HepG2 (cell line): Measurements from ENCODE around the gene TRIM31.

Source experiments
- CEBPB ChIP-seq: IDR thresholded peaks from 2 replicates; pipeline ENCODE4 v1.6.1; 2011; ENCODE audit warnings: low read depth, low read length, improper control_type of control experiment, borderline replicate concordance
- CHD4 ChIP-seq: fragments of 200-600 bp; sonication (generic); IDR thresholded peaks from 2 replicates; pipeline ENCODE4 v1.7.0; 2017; ENCODE audit warnings: mild to moderate bottlenecking, low read length, borderline replicate concordance
- ETV6 ChIP-seq: sonication (generic); formaldehyde crosslinking; conservative IDR thresholded peaks from 2 replicates; pipeline ENCODE4 v1.4.0; 2020; ENCODE audit warnings: missing genetic modification reagents
- HNRNPUL1 ChIP-seq: fragments of 200-400 bp; formaldehyde crosslinking; IDR thresholded peaks from 2 replicates; pipeline ENCODE4 v1.6.1; 2017; ENCODE audit warnings: low read depth, mild to moderate bottlenecking, low read length, moderate library complexity
- POLR2A ChIP-seq, 2 experiments: IDR thresholded peaks; 2 replicates each; pipeline ENCODE4 v1.6.1; 2011; ENCODE audit warnings: low read depth in 2 of 2, low read length in 2 of 2, mild to moderate bottlenecking in 1 of 2, moderate library complexity in 1 of 2; ENCODE audit not compliant: insufficient read depth in 1 of 2
- SALL1 ChIP-seq: sonication (generic); formaldehyde crosslinking; IDR thresholded peaks from 2 replicates; pipeline ENCODE4 v1.8.0; 2022; ENCODE audit warnings: mild to moderate bottlenecking, missing genetic modification reagents
- TBP ChIP-seq: sonication (generic); formaldehyde crosslinking; IDR thresholded peaks from 2 replicates; pipeline ENCODE4 v1.5.0; 2020; ENCODE audit warnings: missing genetic modification reagents
- TF ChIP-seq, protein P1 (sequence below): sonication (generic); formaldehyde crosslinking; IDR thresholded peaks from 2 replicates; pipeline ENCODE4 v1.5.0; 2020; ENCODE audit warnings: mild to moderate bottlenecking, missing genetic modification reagents, moderate library complexity

DNA sequence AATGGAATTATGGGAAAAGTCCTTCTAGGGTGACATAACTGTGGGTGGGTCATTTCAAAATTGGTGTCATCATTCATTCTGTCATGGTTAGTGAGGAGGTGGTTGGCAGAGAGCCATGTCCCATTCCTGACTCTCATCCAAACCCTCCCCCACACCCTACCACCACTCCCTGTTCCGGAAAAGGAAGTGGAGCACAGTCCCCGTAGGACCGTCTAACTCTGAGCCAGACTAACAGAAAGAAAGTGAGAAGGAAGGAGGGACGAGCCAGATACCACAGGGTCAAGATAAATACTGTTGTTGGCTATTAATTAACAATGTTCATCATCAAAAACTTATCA, 43.3 kb upstream of the TRIM31 start:
- TF ChIP-seq, protein P1, sequence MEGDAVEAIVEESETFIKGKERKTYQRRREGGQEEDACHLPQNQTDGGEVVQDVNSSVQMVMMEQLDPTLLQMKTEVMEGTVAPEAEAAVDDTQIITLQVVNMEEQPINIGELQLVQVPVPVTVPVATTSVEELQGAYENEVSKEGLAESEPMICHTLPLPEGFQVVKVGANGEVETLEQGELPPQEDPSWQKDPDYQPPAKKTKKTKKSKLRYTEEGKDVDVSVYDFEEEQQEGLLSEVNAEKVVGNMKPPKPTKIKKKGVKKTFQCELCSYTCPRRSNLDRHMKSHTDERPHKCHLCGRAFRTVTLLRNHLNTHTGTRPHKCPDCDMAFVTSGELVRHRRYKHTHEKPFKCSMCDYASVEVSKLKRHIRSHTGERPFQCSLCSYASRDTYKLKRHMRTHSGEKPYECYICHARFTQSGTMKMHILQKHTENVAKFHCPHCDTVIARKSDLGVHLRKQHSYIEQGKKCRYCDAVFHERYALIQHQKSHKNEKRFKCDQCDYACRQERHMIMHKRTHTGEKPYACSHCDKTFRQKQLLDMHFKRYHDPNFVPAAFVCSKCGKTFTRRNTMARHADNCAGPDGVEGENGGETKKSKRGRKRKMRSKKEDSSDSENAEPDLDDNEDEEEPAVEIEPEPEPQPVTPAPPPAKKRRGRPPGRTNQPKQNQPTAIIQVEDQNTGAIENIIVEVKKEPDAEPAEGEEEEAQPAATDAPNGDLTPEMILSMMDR (CRISPR knock-in tag), result no peak
- no peak for TF ChIP-seq SALL1 (CRISPR knock-in tag)
- no peak for TF ChIP-seq TBP
- no peak for TF ChIP-seq POLR2A (IDR thresholded peaks at IDR 0.05; ENCODE audit: insufficient read depth in 1 of 2, low read depth in 2 of 2, low read length in 2 of 2)
- no peak for TF ChIP-seq CHD4
- no peak for TF ChIP-seq ETV6 (CRISPR knock-in tag)
- TF ChIP-seq HNRNPUL1, result no peak
- TF ChIP-seq CEBPB, result no peak
